HepG2 (cell line): Measurements from ENCODE around the gene NAV2. TPM values are rescaled to one million over a fixed set of nuclear protein-coding genes. Genes with fewer than 3 reads are reported as not detected.

Experiments used
- ATAC-seq: fragments of 200-7000 bp; cut with Tn5 transposase; 3 replicates; pipeline ENCODE4 v1.9.1; 2020; ENCODE audit warnings: mild to moderate bottlenecking, moderate library complexity
- BruUV-seq: library from RNA; stranded (reverse); fragments of 400-500 nt; replicated peaks from 2 replicates; lab custom pipeline; 2021; lab: Mats Ljungman, UMichigan
- CTCF ChIA-PET: fragments of 300-600 bp; formaldehyde crosslinking; extraction: SDS; loops from one replicate; lab custom pipeline; 2021; ENCODE audit warnings: low total read pairs, inconsistent platforms, low intra/inter-chr PET ratio; lab: Yijun Ruan, JAX
- POLR2A ChIA-PET: fragments of 350-600 bp; sonication (Branson Sonifier 250); formaldehyde crosslinking; loops from one replicate; lab custom pipeline; 2020; ENCODE audit warnings: antibody characterized with exemption, inconsistent platforms; lab: Yijun Ruan, JAX
- DNase-seq: peaks from one replicate; pipeline ENCODE4 v3.0.0-alpha.2; 2015; ENCODE audit warnings: low spot score
- FAIRE-seq: peaks from 3 replicates; lab custom pipeline; 2011; peaks lifted over from hg19 to GRCh38; lab: Jason Lieb, UNC
- H2AFZ ChIP-seq: one replicate; pipeline ENCODE4 v1.6.1; 2011; ENCODE audit warnings: low read length, inconsistent platforms
- H3K27ac ChIP-seq: fragments of 300-600 bp; 3 replicates; pipeline ENCODE4 v1.8.0; 2011; ENCODE audit warnings: mixed run types, mild to moderate bottlenecking, mixed read lengths, low read length, inconsistent platforms; ENCODE audit not compliant: insufficient read depth; ENCODE audit errors: extremely low read length
- H3K27me3 ChIP-seq, 2 experiments: fragments of 200-600 bp in 1 of 2; 2 replicates in 1 of 2; 3 replicates in 1 of 2; pipeline versions ENCODE4 v1.6.0 to v1.8.0; 2011; ENCODE audit warnings: low read length in 2 of 2, mild to moderate bottlenecking in 2 of 2, moderate library complexity in 2 of 2, inconsistent platforms in 1 of 2; ENCODE audit not compliant: insufficient read depth in 2 of 2, control insufficient read depth in 1 of 2
- H3K36me3 ChIP-seq, 2 experiments: fragments of 200-600 bp in 1 of 2; replicated peaks in 1 of 2; 2 replicates in 1 of 2; 3 replicates in 1 of 2; pipeline versions ENCODE4 v1.5.1 to v1.8.0; 2011; ENCODE audit warnings: low read length in 2 of 2, inconsistent platforms in 1 of 2; ENCODE audit not compliant: insufficient read depth in 2 of 2, control insufficient read depth in 1 of 2
- H3K4me1 ChIP-seq: 2 replicates; pipeline ENCODE4 v1.5.1; 2012; ENCODE audit warnings: low read length, inconsistent platforms; ENCODE audit not compliant: insufficient read depth
- H3K4me2 ChIP-seq: 2 replicates; pipeline ENCODE4 v1.6.0; 2011; ENCODE audit warnings: low read depth, low read length, inconsistent platforms
- H3K4me3 ChIP-seq, 3 experiments: fragments of 200-600 bp in 1 of 3; sonication (generic), shearing (Covaris generic) in 1 of 3; replicated peaks in 1 of 3; 2 replicates each; pipeline ENCODE4 v1.5.1; 2011 to 2016; ENCODE audit warnings: low read length in 3 of 3, inconsistent platforms in 2 of 3, low read depth in 2 of 3, mild to moderate bottlenecking in 2 of 3, control low read depth in 1 of 3, mixed read lengths in 1 of 3; ENCODE audit not compliant: insufficient read depth in 1 of 3
- H3K79me2 ChIP-seq: one replicate; pipeline ENCODE4 v1.6.1; 2011; ENCODE audit warnings: low read length, inconsistent platforms; ENCODE audit not compliant: insufficient read depth
- H3K9ac ChIP-seq: 2 replicates; pipeline ENCODE4 v1.6.0; 2011; ENCODE audit warnings: mild to moderate bottlenecking, low read depth, low read length, inconsistent platforms; ENCODE audit not compliant: insufficient read depth
- H3K9me3 ChIP-seq: 2 replicates; pipeline ENCODE4 v1.5.1; 2012; ENCODE audit warnings: mild to moderate bottlenecking, low read length
- H4K20me1 ChIP-seq: 2 replicates; pipeline ENCODE4 v1.6.0; 2011; ENCODE audit warnings: inconsistent platforms, mild to moderate bottlenecking, low read length, moderate library complexity; ENCODE audit not compliant: insufficient read depth
- ATRX ChIP-seq: sonication (generic); formaldehyde crosslinking; IDR thresholded peaks from 2 replicates; pipeline ENCODE4 v1.4.0; 2020; ENCODE audit warnings: missing genetic modification reagents, borderline replicate concordance
- CC2D1A ChIP-seq: sonication (generic); formaldehyde crosslinking; IDR thresholded peaks from 2 replicates; pipeline ENCODE4 v1.8.1; 2023; ENCODE audit warnings: mild to moderate bottlenecking, missing genetic modification reagents
- FOXK1 ChIP-seq: sonication (generic); formaldehyde crosslinking; IDR thresholded peaks from 2 replicates; pipeline ENCODE4 v1.4.0; 2020; ENCODE audit warnings: low read depth, missing genetic modification reagents, borderline replicate concordance
- HMG20A ChIP-seq: IDR thresholded peaks from 2 replicates; pipeline ENCODE4 v1.6.1; 2016; ENCODE audit warnings: borderline replicate concordance
- NFE2L2 ChIP-seq: fragments of 150-350 bp; IDR thresholded peaks from 2 replicates; pipeline ENCODE4 v1.6.1; 2014; ENCODE audit warnings: low read length
- TOPORS ChIP-seq: sonication (generic); formaldehyde crosslinking; IDR thresholded peaks from 2 replicates; pipeline ENCODE4 v1.8.0; 2023; ENCODE audit warnings: mild to moderate bottlenecking, missing genetic modification reagents
- ZFP36L1 ChIP-seq: sonication (generic); formaldehyde crosslinking; IDR thresholded peaks from 2 replicates; pipeline ENCODE4 v1.8.0; 2022; ENCODE audit warnings: mild to moderate bottlenecking, missing genetic modification reagents, moderate library complexity
- ZNF660 ChIP-seq: sonication (generic); formaldehyde crosslinking; IDR thresholded peaks from 2 replicates; pipeline ENCODE4 v1.5.1; 2020; ENCODE audit warnings: mild to moderate bottlenecking, low read depth, missing genetic modification reagents, borderline replicate concordance
- WGBS: methylation state at CpG from one replicate; pipeline ENCODE4 v1.1.6; 2017; ENCODE audit warnings: low lambda C conversion rate; 5-methylcytosine and 5-hydroxymethylcytosine counted together
- in situ Hi-C: cut with HindIII; loops from 2 replicates; pipeline ENCODE4 v1.10.0; 2017; ENCODE audit warnings: low pct_unique_long_range_greater_than_20kb; ENCODE audit not compliant: extremely low pct_ligation_motif_present
- intact Hi-C: fragments of 100-400 bp; cut with micrococcal nuclease; formaldehyde crosslinking; loops from one replicate; pipeline ENCODE4 v1.10.0; 2022; ENCODE audit not compliant: unreplicated experiment
- polyA plus RNA-seq, 8 experiments: library from polyadenylated mRNA; depleted of rRNA in 3 of 8; stranded (reverse) in 7 of 8; unstranded in 1 of 8; fragments of >200 nt; fragmentation: Illumina TruSeq in 4 of 8; extraction: Trizol in 4 of 8; gene quantifications; 2 replicates each; pipeline versions ENCODE4 v1.2.1 to v1.2.3, GENCODE V29; 2011 to 2016; ENCODE audit warnings: low read depth in 4 of 8, missing spikeins in 1 of 8, mixed read lengths in 1 of 8; ENCODE audit not compliant: insufficient read depth in 1 of 8
- total RNA-seq, 5 experiments: library from RNA; depleted of rRNA; stranded (reverse); fragments of >200 nt; fragmentation: Illumina TruSeq; extraction: Trizol; gene quantifications; 2 replicates each; pipeline ENCODE4 v1.2.3, GENCODE V29; 2016; ENCODE audit warnings: low read depth in 1 of 5
- TF ChIP-seq, protein P1 (sequence below): sonication (generic); formaldehyde crosslinking; IDR thresholded peaks from 2 replicates; pipeline ENCODE4 v1.5.0; 2020; ENCODE audit warnings: missing genetic modification reagents, mild to moderate bottlenecking, borderline replicate concordance
- TF ChIP-seq, protein P2 (sequence below): sonication (generic); formaldehyde crosslinking; IDR thresholded peaks from 2 replicates; pipeline ENCODE4 v1.4.0; 2020; ENCODE audit warnings: missing genetic modification reagents
- TF ChIP-seq, protein P3 (sequence below): IDR thresholded peaks from 2 replicates; pipeline ENCODE4 v1.6.1; 2016; ENCODE audit warnings: control low read depth
- TF ChIP-seq, protein P4 (sequence below): IDR thresholded peaks from 2 replicates; pipeline ENCODE4 v1.6.1; 2016; ENCODE audit warnings: missing genetic modification reagents, missing compliant biosample characterization
- TF ChIP-seq, protein P5 (sequence below): sonication (generic); formaldehyde crosslinking; IDR thresholded peaks from 2 replicates; pipeline ENCODE4 v1.4.0; 2020; ENCODE audit warnings: low read depth, missing genetic modification reagents
- TF ChIP-seq, protein P6 (sequence below): IDR thresholded peaks from 2 replicates; pipeline ENCODE4 v1.6.1; 2016; ENCODE audit warnings: low read depth, control low read depth

NAV2 gene
- total and polyA plus RNA-seq, 2 of the 13 experiments (the other 11 are each of a cell fraction or from before 2014, with no cell fraction given): 9.3 to 34.6 TPM

DNA sequence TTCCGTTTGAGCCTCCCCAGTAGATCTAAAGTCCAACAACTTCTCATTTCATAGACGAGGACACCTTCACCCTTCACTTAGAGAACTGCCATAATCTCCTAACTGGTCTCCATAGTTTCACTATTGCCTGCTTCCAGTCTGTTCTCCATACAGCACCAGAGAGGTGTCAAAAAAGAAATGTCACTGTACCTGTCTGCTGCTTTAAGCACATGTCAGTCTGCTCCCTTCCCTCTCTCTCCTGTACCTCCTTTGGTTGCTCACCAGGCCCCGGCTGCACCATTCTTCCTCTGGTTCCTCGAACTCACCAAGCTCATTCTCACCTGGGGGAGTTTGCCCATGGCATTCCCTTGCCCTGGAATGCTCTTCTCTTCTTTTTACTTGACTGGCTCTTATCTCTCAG is 75.8 kb downstream of the NAV2 start (continued):
- TF ChIP-seq, protein P1, sequence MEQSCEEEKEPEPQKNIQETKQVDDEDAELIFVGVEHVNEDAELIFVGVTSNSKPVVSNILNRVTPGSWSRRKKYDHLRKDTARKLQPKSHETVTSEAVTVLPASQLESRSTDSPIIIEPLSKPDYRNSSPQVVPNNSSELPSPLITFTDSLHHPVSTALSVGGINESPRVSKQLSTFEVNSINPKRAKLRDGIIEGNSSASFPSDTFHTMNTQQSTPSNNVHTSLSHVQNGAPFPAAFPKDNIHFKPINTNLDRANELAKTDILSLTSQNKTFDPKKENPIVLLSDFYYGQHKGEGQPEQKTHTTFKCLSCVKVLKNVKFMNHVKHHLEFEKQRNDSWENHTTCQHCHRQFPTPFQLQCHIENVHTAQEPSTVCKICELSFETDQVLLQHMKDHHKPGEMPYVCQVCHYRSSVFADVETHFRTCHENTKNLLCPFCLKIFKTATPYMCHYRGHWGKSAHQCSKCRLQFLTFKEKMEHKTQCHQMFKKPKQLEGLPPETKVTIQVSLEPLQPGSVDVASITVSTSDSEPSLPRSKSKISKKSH (CRISPR knock-in tag): no peak
- TF ChIP-seq, protein P2, sequence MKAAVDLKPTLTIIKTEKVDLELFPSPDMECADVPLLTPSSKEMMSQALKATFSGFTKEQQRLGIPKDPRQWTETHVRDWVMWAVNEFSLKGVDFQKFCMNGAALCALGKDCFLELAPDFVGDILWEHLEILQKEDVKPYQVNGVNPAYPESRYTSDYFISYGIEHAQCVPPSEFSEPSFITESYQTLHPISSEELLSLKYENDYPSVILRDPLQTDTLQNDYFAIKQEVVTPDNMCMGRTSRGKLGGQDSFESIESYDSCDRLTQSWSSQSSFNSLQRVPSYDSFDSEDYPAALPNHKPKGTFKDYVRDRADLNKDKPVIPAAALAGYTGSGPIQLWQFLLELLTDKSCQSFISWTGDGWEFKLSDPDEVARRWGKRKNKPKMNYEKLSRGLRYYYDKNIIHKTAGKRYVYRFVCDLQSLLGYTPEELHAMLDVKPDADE: no peak
- TF ChIP-seq NFE2L2: no peak
- no peak for TF ChIP-seq TOPORS (CRISPR knock-in tag)
- TF ChIP-seq FOXK1 (CRISPR knock-in tag): no peak
- TF ChIP-seq, protein P3, sequence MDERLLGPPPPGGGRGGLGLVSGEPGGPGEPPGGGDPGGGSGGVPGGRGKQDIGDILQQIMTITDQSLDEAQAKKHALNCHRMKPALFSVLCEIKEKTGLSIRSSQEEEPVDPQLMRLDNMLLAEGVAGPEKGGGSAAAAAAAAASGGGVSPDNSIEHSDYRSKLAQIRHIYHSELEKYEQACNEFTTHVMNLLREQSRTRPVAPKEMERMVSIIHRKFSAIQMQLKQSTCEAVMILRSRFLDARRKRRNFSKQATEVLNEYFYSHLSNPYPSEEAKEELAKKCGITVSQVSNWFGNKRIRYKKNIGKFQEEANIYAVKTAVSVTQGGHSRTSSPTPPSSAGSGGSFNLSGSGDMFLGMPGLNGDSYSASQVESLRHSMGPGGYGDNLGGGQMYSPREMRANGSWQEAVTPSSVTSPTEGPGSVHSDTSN (CRISPR knock-in tag): no peak
- TF ChIP-seq, all 625 proteins: peak for 0

DNA sequence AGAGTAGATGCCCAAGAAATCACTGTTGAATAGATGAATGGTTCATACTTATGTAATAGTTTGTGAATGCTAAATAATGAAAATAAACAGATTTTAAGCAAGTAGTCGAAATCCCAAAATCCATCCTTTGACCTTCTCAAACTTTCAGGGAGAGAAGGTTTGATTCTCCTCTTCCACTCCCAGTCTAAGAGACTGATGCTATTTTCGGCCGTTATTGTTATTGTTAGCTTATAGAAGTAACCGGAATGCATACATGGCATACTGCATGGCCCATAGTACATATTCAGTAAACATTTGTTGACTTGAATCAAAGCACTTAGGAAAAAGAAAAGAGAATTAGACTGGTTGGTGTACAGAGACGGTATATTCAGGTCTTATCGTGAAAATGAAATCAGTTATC is 76.6 kb downstream of the NAV2 start:
- no peak overlapping the region for H3K4me3 ChIP-seq
- POLR2A ChIA-PET: no interaction called here
- FAIRE-seq (no peak), ATAC-seq (no peak), DNase-seq (no peak)
- BruUV-seq: no TSS peak
- peaks cover 0 to 25% of the 10 kb centered on the region in 2 experiments; a peak in 2 of 5 replicates for H3K27me3 ChIP-seq
- H2AFZ ChIP-seq: no peak overlapping the region
- H4K20me1 ChIP-seq: no peaks in the 10 kb centered on the region
- WGBS: 8% methylated on average over 6 of the region's 6 CpGs
- CTCF ChIA-PET: no interaction called here
- H3K36me3 ChIP-seq: no peaks in the 10 kb centered on the region
- H3K4me2 ChIP-seq: no peak overlapping the region
- intact Hi-C loops (no loop called here), in situ Hi-C loops (no loop called here)
- no peak overlapping the region for H3K9ac ChIP-seq
- H3K27ac ChIP-seq: no peak overlapping the region
- H3K9me3 ChIP-seq: no peaks in the 10 kb centered on the region
- H3K4me1 ChIP-seq: no peaks in the 10 kb centered on the region
- no peaks in the 10 kb centered on the region for H3K79me2 ChIP-seq
- TF ChIP-seq, protein P4, sequence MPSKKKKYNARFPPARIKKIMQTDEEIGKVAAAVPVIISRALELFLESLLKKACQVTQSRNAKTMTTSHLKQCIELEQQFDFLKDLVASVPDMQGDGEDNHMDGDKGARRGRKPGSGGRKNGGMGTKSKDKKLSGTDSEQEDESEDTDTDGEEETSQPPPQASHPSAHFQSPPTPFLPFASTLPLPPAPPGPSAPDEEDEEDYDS: no peak
- TF ChIP-seq ATRX (CRISPR knock-in tag) (no peak), CC2D1A (no peak), ZNF660 (no peak), HMG20A (CRISPR knock-in tag) (no peak), ZFP36L1 (no peak)
- TF ChIP-seq, protein P5, sequence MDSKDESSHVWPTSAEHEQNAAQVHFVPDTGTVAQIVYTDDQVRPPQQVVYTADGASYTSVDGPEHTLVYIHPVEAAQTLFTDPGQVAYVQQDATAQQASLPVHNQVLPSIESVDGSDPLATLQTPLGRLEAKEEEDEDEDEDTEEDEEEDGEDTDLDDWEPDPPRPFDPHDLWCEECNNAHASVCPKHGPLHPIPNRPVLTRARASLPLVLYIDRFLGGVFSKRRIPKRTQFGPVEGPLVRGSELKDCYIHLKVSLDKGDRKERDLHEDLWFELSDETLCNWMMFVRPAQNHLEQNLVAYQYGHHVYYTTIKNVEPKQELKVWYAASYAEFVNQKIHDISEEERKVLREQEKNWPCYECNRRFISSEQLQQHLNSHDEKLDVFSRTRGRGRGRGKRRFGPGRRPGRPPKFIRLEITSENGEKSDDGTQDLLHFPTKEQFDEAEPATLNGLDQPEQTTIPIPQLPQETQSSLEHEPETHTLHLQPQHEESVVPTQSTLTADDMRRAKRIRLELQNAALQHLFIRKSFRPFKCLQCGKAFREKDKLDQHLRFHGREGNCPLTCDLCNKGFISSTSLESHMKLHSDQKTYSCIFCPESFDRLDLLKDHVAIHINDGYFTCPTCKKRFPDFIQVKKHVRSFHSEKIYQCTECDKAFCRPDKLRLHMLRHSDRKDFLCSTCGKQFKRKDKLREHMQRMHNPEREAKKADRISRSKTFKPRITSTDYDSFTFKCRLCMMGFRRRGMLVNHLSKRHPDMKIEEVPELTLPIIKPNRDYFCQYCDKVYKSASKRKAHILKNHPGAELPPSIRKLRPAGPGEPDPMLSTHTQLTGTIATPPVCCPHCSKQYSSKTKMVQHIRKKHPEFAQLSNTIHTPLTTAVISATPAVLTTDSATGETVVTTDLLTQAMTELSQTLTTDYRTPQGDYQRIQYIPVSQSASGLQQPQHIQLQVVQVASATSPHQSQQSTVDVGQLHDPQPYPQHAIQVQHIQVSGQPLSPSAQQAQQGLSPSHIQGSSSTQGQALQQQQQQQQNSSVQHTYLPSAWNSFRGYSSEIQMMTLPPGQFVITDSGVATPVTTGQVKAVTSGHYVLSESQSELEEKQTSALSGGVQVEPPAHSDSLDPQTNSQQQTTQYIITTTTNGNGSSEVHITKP: no peak
- TF ChIP-seq, protein P6, sequence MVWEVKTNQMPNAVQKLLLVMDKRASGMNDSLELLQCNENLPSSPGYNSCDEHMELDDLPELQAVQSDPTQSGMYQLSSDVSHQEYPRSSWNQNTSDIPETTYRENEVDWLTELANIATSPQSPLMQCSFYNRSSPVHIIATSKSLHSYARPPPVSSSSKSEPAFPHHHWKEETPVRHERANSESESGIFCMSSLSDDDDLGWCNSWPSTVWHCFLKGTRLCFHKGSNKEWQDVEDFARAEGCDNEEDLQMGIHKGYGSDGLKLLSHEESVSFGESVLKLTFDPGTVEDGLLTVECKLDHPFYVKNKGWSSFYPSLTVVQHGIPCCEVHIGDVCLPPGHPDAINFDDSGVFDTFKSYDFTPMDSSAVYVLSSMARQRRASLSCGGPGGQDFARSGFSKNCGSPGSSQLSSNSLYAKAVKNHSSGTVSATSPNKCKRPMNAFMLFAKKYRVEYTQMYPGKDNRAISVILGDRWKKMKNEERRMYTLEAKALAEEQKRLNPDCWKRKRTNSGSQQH: no peak
